ENCODE results near the gene CNTN1.

CNTN1 gene

GRCh38 chr12:40691913-40692764, at the start of gene CNTN1:
Gene CNTN1 (plus strand): TSS chr12:40692439.
- no peaks in the 10 kb centered on the region for H3K36me3 Mint-ChIP-seq (ENCODE audit: low read depth)

GRCh38 chr12:40643506-40643905, 48.7 kb upstream of the CNTN1 start:
- Mint-ChIP-seq H3K9me3 (peaks cover 17% of the 10 kb centered on the region), H3K4me1 (ENCODE audit: low read depth) (no peaks in the 10 kb centered on the region)

More at GRCh38 chr12:40691913-40692764, at the start of gene CNTN1:
- Mint-ChIP-seq H3K4me3 (no peak within 1 kb of the TSS), H3K9me3 (no peaks in the 10 kb centered on the region), H3K27me3 (peaks cover 35% of the 10 kb centered on the region), H3K4me1 (ENCODE audit: low read depth) (no peaks in the 10 kb centered on the region), H3K27ac (no peak within 1 kb of the TSS)
- DNase-seq, result no peak

GRCh38 chr12:40643976-40644375, 48.3 kb upstream of the CNTN1 start:
- peaks cover 17% of the 10 kb centered on the region for H3K9me3 Mint-ChIP-seq
- H3K27me3 Mint-ChIP-seq, result no peaks in the 10 kb centered on the region

More at GRCh38 chr12:40643506-40643905, 48.7 kb upstream of the CNTN1 start:
- Mint-ChIP-seq H3K36me3 (ENCODE audit: low read depth) (no peaks in the 10 kb centered on the region), H3K4me3 (no peak overlapping the region), H3K27me3 (no peaks in the 10 kb centered on the region), H3K27ac (no peak overlapping the region)
- DNase-seq, result no peak

GRCh38 chr12:40644708-40645107, 47.5 kb upstream of the CNTN1 start:
- no peak overlapping the region for H3K27ac Mint-ChIP-seq
- H3K4me1 Mint-ChIP-seq (ENCODE audit: low read depth), result no peaks in the 10 kb centered on the region
- no peaks in the 10 kb centered on the region for H3K27me3 Mint-ChIP-seq
- peaks cover 17% of the 10 kb centered on the region for H3K9me3 Mint-ChIP-seq
- no peak for DNase-seq
- H3K4me3 Mint-ChIP-seq, result no peak overlapping the region
- H3K36me3 Mint-ChIP-seq (ENCODE audit: low read depth), result no peaks in the 10 kb centered on the region

More at GRCh38 chr12:40643976-40644375, 48.3 kb upstream of the CNTN1 start:
- Mint-ChIP-seq H3K36me3 (ENCODE audit: low read depth) (no peaks in the 10 kb centered on the region), H3K4me3 (no peak overlapping the region), H3K27ac (no peak overlapping the region), H3K4me1 (ENCODE audit: low read depth) (no peaks in the 10 kb centered on the region)
- no peak for DNase-seq

GRCh38 chr12:40645361-40645760, 46.9 kb upstream of the CNTN1 start:
- H3K27ac Mint-ChIP-seq, result no peak overlapping the region
- no peaks in the 10 kb centered on the region for H3K4me1 Mint-ChIP-seq (ENCODE audit: low read depth)
- H3K4me3 Mint-ChIP-seq, result no peak overlapping the region
- DNase-seq, result no peak
- peaks cover 14% of the 10 kb centered on the region for H3K9me3 Mint-ChIP-seq
- H3K36me3 Mint-ChIP-seq (ENCODE audit: low read depth), result no peaks in the 10 kb centered on the region
- no peaks in the 10 kb centered on the region for H3K27me3 Mint-ChIP-seq

- peaks cover 7% of the 10 kb centered on the region for H3K9me3 Mint-ChIP-seq
- no peaks in the 10 kb centered on the region for H3K27me3 Mint-ChIP-seq
Observed at GRCh38 chr12:40646456-40646855, 45.8 kb upstream of the CNTN1 start.

GRCh38 chr12:40646911-40647310, 45.3 kb upstream of the CNTN1 start:
- H3K9me3 Mint-ChIP-seq, result peaks cover 5% of the 10 kb centered on the region
- H3K36me3 Mint-ChIP-seq (ENCODE audit: low read depth), result no peaks in the 10 kb centered on the region
- no peaks in the 10 kb centered on the region for H3K27me3 Mint-ChIP-seq
- no peak for DNase-seq
- no peaks in the 10 kb centered on the region for H3K4me1 Mint-ChIP-seq (ENCODE audit: low read depth)
- no peak overlapping the region for H3K27ac Mint-ChIP-seq
- H3K4me3 Mint-ChIP-seq, result no peak overlapping the region

More at GRCh38 chr12:40646456-40646855, 45.8 kb upstream of the CNTN1 start:
- Mint-ChIP-seq H3K27ac (no peak overlapping the region), H3K36me3 (ENCODE audit: low read depth) (no peaks in the 10 kb centered on the region), H3K4me3 (no peak overlapping the region), H3K4me1 (ENCODE audit: low read depth) (no peaks in the 10 kb centered on the region)
- no peak for DNase-seq

GRCh38 chr12:40647651-40648050, 44.6 kb upstream of the CNTN1 start:
- no peak overlapping the region for H3K27ac Mint-ChIP-seq

GRCh38 chr12:40648519-40648918, 43.7 kb upstream of the CNTN1 start:
- no peak for DNase-seq
- Mint-ChIP-seq H3K27me3 (no peaks in the 10 kb centered on the region), H3K9me3 (no peaks in the 10 kb centered on the region), H3K4me3 (no peak overlapping the region), H3K4me1 (ENCODE audit: low read depth) (no peaks in the 10 kb centered on the region), H3K27ac (no peak overlapping the region), H3K36me3 (ENCODE audit: low read depth) (no peaks in the 10 kb centered on the region)

More at GRCh38 chr12:40647651-40648050, 44.6 kb upstream of the CNTN1 start:
- Mint-ChIP-seq H3K4me3 (no peak overlapping the region), H3K9me3 (peaks cover 3% of the 10 kb centered on the region), H3K27me3 (no peaks in the 10 kb centered on the region), H3K36me3 (ENCODE audit: low read depth) (no peaks in the 10 kb centered on the region), H3K4me1 (ENCODE audit: low read depth) (no peaks in the 10 kb centered on the region)
- DNase-seq, result no peak

- no peaks in the 10 kb centered on the region for H3K36me3 Mint-ChIP-seq (ENCODE audit: low read depth)
- H3K27ac Mint-ChIP-seq, result no peak overlapping the region
- no peak for DNase-seq
- H3K9me3 Mint-ChIP-seq, result no peaks in the 10 kb centered on the region
- no peak overlapping the region for H3K4me3 Mint-ChIP-seq
- no peaks in the 10 kb centered on the region for H3K27me3 Mint-ChIP-seq
- no peaks in the 10 kb centered on the region for H3K4me1 Mint-ChIP-seq (ENCODE audit: low read depth)
Observed at GRCh38 chr12:40650038-40650704, 42.1 kb upstream of the CNTN1 start.

GRCh38 chr12:40655451-40655850, 36.8 kb upstream of the CNTN1 start:
- Mint-ChIP-seq H3K4me3 (no peak overlapping the region), H3K36me3 (ENCODE audit: low read depth) (no peaks in the 10 kb centered on the region), H3K27ac (no peak overlapping the region), H3K27me3 (no peaks in the 10 kb centered on the region), H3K4me1 (ENCODE audit: low read depth) (no peaks in the 10 kb centered on the region), H3K9me3 (peaks cover 4% of the 10 kb centered on the region)
- no peak for DNase-seq

- H3K4me1 Mint-ChIP-seq (ENCODE audit: low read depth), result no peaks in the 10 kb centered on the region
- peaks cover 6% of the 10 kb centered on the region for H3K9me3 Mint-ChIP-seq
- DNase-seq, result no peak
- H3K36me3 Mint-ChIP-seq (ENCODE audit: low read depth), result no peaks in the 10 kb centered on the region
- H3K27ac Mint-ChIP-seq, result no peak overlapping the region
- H3K4me3 Mint-ChIP-seq, result no peak overlapping the region
- no peaks in the 10 kb centered on the region for H3K27me3 Mint-ChIP-seq
Observed at GRCh38 chr12:40662366-40662765, 29.9 kb upstream of the CNTN1 start.

- no peak overlapping the region for H3K27ac Mint-ChIP-seq
- no peak overlapping the region for H3K4me3 Mint-ChIP-seq
- H3K36me3 Mint-ChIP-seq (ENCODE audit: low read depth), result no peaks in the 10 kb centered on the region
- no peaks in the 10 kb centered on the region for H3K4me1 Mint-ChIP-seq (ENCODE audit: low read depth)
- DNase-seq, result no peak
- H3K27me3 Mint-ChIP-seq, result no peaks in the 10 kb centered on the region
- peaks cover 2% of the 10 kb centered on the region for H3K9me3 Mint-ChIP-seq
Observed at GRCh38 chr12:40663781-40664180, 28.5 kb upstream of the CNTN1 start.

- peaks cover 2% of the 10 kb centered on the region for H3K9me3 Mint-ChIP-seq
- no peaks in the 10 kb centered on the region for H3K27me3 Mint-ChIP-seq
- DNase-seq, result no peak
Observed at GRCh38 chr12:40668099-40668529, 24.1 kb upstream of the CNTN1 start.

GRCh38 chr12:40672741-40673271, 19.4 kb upstream of the CNTN1 start:
- H3K27me3 Mint-ChIP-seq, result no peaks in the 10 kb centered on the region
- no peak overlapping the region for H3K27ac Mint-ChIP-seq
- no peaks in the 10 kb centered on the region for H3K4me1 Mint-ChIP-seq (ENCODE audit: low read depth)
- no peak overlapping the region for H3K4me3 Mint-ChIP-seq
- H3K9me3 Mint-ChIP-seq, result peaks cover 2% of the 10 kb centered on the region
- no peaks in the 10 kb centered on the region for H3K36me3 Mint-ChIP-seq (ENCODE audit: low read depth)
- DNase-seq, result no peak

More at GRCh38 chr12:40668099-40668529, 24.1 kb upstream of the CNTN1 start:
- Mint-ChIP-seq H3K27ac (no peak overlapping the region), H3K36me3 (ENCODE audit: low read depth) (no peaks in the 10 kb centered on the region), H3K4me3 (no peak overlapping the region), H3K4me1 (ENCODE audit: low read depth) (no peaks in the 10 kb centered on the region)
